ENCODE measurements around the gene WNT3.

Gene WNT3

DNA sequence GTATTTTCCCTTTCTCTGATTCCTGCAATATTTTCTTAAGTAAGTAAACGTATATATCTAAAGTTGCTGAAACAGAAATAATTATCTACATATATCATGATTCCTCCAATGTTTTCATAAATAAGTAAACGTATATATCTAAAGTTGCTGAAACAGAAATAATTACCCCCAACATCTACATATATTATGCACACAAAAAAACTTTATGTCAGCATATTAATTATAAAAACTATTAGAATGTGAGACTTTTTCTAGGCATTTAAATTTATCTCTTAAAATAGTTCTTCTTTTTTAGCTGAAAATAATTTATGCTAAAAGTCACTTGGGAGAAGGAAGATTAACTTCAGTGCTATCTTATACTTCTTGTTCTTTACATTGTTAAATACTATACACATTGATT is 88.5 kb downstream of the WNT3 start:
- no peak for DNase-seq

- no peak for DNase-seq
These were observed 90.7 kb downstream of the WNT3 start for GRCh38 chr17:46727572-46728348.

DNA sequence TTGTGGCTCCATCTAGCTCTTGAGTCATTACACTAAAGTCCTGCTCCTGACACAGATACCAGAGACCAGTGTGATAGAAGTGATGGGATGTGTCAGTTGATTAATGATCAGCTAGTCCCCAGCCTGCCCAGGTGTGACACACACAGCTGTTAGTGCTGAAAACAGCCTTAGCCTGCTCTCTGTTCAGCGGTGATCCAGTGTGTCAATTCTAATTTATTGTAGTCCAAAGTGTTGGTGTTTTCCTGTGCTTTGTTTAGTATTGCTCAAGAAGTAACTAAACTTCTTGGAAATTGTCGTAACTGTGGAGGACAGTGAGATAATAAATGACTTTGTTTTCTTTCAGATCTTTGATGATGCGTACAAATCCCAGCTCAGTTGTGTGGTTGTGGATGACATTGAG is 92.3 kb downstream of the WNT3 start:
- DNase-seq, result no peak

GRCh38 chr17:46722662-46723285 is 95.7 kb downstream of the WNT3 start:
- DNase-seq, result no peak

- DNase-seq, result no peak
These were observed 98.1 kb downstream of the WNT3 start for GRCh38 chr17:46720408-46720807.

DNA sequence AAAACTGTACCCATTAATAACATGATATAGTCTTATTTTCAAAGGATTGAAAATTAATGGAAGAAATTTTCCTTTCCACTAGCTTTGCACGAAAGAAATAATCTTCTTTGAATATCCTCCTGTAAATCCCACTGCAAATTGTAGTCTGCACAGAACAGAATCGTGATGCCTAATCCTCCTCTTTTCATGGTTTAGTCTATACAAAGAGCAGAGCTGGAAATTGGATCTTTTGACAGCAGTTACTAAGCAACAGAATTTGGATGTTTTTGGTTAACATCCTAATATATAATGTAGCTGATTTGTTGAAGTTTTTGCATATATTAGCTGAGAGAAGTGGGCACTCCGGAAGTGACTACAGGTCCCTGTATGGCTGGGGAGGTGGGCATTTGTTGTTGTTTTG is 98.6 kb downstream of the WNT3 start:
- DNase-seq, result no peak

DNA sequence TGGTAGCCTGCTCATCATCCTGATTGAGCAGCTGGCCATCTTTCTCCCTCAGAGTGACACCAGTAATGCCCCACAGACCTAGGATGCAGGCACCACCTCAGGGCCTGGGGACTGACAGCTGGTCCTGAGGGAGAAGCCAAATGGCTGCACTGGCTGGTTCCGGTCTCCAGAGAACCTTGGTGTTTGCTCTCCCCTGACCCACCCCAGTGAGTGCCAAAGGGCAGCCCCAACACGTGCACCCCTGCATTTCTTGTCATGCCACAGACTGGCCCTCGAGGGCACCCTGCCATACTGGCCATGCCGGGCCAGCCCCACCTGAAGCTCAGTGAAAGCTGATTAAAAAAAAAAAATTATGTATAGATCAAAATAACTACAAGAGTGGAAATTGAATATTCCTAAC is 100.5 kb downstream of the WNT3 start:
- no peak for DNase-seq

Measured in right kidney (tissue), 1 donor.